Ascending aorta (tissue), 2 donors: ENCODE data around the gene BLTP2. TPM values are rescaled to one million over a fixed set of nuclear protein-coding genes. Genes with fewer than 3 reads are reported as not detected.
"Not testable (repeated sequence)": the region's sequence is repeated elsewhere in the genome, so short reads cannot be mapped to it uniquely, and the experiment has no call there.

Experiments
- DNase-seq, 2 donors: peaks; one replicate each; pipeline ENCODE4 v3.0.0-alpha.2; 2019; ENCODE audit warnings: low spot score in 2 of 2
- H3K27ac ChIP-seq, 2 donors: fragments of 200-600 bp; sonication (generic); one replicate each; pipeline ENCODE4 v1.5.1; 2016 to 2017; ENCODE audit warnings: mild to moderate bottlenecking in 1 of 2
- H3K27me3 ChIP-seq: fragments of 200-600 bp; sonication (generic); one replicate; pipeline ENCODE4 v1.5.1; 2017
- H3K36me3 ChIP-seq, 2 donors: fragments of 200-600 bp; sonication (generic); one replicate each; pipeline ENCODE4 v1.5.1; 2016
- H3K4me1 ChIP-seq, 2 donors: fragments of 200-600 bp; sonication (generic); one replicate each; pipeline ENCODE4 v1.5.1; 2016 to 2017; ENCODE audit warnings: mild to moderate bottlenecking in 1 of 2
- H3K4me3 ChIP-seq, 2 donors: fragments of 200-600 bp; sonication (generic); one replicate each; pipeline ENCODE4 v1.5.1; 2016 to 2017; ENCODE audit warnings: mild to moderate bottlenecking in 1 of 2
- H3K9me3 ChIP-seq, 2 donors: fragments of 200-600 bp; sonication (generic); one replicate each; pipeline ENCODE4 v1.5.1; 2016
- intact Hi-C: fragments of 100-400 bp; cut with DNase I; formaldehyde crosslinking; loops from one replicate; pipeline ENCODE4 v1.15.1; 2023
- total RNA-seq: library from RNA; depleted of rRNA; stranded (reverse); fragments of >200 nt; gene quantifications from one replicate; pipeline ENCODE4 v1.1.0, GENCODE V29; 2016
- TF ChIP-seq, protein P1 (sequence below), 3 experiments: fragments of 200-600 bp in 2 of 3; fragments of 450-650 bp in 1 of 3; sonication (generic) in 2 of 3; IDR thresholded peaks; one replicate each; pipeline ENCODE4 v1.5.1; 2016 to 2019; ENCODE audit warnings: antibody characterized with exemption in 3 of 3, mild to moderate bottlenecking in 1 of 3, moderate library complexity in 1 of 3

The BLTP2 gene
- total RNA-seq, 1 donor from 2014 or later: 104 TPM

DNA sequence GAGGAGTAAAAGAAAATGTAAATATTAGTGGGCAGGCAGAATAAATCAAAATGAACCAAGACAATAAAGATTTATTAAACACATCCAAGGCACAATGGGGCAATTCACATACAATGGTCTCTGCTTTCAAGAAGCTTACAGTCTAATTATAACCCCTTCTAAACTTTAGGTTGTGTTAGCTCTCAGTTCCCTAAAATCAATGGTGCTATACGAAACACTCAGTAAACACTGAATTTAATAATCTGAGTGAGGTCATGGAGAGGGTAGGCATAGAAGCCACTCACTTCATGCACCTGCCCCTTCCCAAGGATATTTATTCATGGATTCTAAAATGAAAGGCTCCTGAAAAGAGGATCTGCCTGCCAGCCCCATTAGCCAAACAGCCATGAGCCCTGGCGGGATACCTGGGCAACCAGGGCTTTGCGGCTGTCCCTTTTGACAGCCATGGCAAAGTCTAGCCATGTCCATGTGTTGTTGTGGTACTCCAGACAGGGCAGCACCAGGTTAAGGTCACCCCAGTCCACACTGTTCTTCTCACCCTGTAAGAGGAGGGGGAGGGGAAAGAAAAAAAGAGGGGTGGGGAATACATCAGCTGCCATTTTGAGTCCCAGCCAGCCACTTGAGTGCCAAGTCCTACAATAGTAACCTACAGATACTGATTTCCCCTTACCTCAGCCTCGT lies 29.6 kb downstream of the BLTP2 start:
- intact Hi-C loops: no loop called here

DNA sequence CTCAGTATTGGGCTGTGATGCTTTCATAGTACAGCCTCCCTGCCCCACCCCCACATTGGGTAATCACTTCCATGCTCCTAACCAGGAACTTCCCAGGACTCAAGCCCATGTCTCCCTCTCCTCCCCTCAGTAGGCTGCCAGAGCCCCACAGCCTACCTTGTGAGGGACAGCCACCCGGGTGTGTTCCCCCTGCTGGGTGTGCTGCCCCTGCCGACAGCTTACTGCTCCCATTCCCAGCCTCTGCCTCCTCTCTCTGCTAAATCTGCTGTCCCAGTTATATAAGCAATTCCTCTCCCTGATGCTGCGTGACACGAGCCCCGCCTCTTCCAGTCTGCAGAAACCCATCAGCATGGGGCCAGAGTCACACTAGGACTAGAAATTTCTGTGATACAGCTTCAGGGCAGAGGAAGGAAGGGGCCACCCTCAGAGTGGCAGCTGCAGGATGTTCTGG lies 31.0 kb downstream of the BLTP2 start, which contains the start of gene RSKR:
Gene RSKR, minus strand, starts transcription at position 255 of the 451 bp plus-strand sequence. Its CDS starts 24 bp downstream, at position 231.
- H3K36me3 ChIP-seq: peaks cover 49 to 51% of the 10 kb centered on the region in 2 donors
- no peak within 1 kb of the TSS for H3K27ac ChIP-seq
- H3K4me3 ChIP-seq: no peak within 1 kb of the TSS
- no peak for DNase-seq
- intact Hi-C loops: loop anchor here (2.0 kb wide), 1 partner anchor 65 kb away; no protein-coding TSS in a partner anchor
- H3K4me1 ChIP-seq: no peaks in the 10 kb centered on the region
- TF ChIP-seq, protein P1, sequence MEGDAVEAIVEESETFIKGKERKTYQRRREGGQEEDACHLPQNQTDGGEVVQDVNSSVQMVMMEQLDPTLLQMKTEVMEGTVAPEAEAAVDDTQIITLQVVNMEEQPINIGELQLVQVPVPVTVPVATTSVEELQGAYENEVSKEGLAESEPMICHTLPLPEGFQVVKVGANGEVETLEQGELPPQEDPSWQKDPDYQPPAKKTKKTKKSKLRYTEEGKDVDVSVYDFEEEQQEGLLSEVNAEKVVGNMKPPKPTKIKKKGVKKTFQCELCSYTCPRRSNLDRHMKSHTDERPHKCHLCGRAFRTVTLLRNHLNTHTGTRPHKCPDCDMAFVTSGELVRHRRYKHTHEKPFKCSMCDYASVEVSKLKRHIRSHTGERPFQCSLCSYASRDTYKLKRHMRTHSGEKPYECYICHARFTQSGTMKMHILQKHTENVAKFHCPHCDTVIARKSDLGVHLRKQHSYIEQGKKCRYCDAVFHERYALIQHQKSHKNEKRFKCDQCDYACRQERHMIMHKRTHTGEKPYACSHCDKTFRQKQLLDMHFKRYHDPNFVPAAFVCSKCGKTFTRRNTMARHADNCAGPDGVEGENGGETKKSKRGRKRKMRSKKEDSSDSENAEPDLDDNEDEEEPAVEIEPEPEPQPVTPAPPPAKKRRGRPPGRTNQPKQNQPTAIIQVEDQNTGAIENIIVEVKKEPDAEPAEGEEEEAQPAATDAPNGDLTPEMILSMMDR (IDR thresholded peaks at IDR 0.05): no peak
- no peaks in the 10 kb centered on the region for H3K27me3 ChIP-seq
- no peaks in the 10 kb centered on the region for H3K9me3 ChIP-seq

More for the DNA sequence above, 29.6 kb downstream of the BLTP2 start:
- no peaks in the 10 kb centered on the region for H3K9me3 ChIP-seq
- no peak overlapping the region for H3K4me3 ChIP-seq
- no peak for DNase-seq
- no peak overlapping the region for H3K27ac ChIP-seq
- H3K36me3 ChIP-seq: peaks cover 63 to 65% of the 10 kb centered on the region in 2 donors
- no peaks in the 10 kb centered on the region for H3K4me1 ChIP-seq
- TF ChIP-seq, protein P1 (IDR thresholded peaks at IDR 0.05): no peak
- no peaks in the 10 kb centered on the region for H3K27me3 ChIP-seq

DNA sequence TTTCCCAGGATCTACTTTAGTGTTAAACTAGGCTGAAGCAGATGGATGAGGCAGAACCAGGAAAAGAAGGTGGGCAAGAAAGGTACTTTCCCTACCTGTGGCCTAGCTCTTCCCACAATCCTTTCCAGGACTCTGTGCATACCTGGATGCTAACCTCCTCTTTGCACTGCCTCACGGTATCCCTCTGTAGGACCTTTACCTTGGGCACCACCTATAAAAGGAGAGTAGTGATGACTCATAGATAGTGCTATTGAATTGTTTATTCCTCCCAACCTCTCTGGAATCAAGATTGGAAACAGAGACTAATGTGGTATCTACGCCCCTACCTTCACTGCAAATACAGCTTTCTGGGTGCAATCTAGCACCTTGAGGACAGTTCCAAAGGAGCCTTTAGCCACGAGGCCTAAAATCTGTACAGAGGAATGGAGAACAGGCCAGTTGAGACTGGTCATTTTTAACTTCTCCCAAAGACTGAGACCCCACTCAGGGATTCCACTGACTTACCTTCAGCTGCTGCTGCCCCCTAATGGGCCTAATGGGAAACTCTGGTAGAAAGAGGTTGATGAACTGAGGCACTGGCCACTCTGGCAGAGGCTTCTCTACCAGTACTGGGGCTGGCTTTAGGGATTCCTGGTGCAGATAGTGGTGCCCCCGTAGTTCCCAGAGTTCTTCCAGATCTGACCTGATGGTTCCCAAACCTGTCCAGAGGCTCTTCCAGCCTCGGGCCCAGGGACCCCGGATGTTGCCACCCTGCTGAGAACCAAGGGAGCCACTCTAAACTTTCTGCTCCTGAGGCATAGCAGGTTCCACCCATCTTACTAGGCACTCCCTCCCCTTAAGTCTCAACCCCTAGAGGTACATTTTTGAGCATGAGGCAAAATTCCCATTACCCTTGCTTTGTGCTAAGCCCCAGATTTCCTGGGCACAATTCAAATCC lies 31.8 kb downstream of the BLTP2 start:
- no peaks in the 10 kb centered on the region for H3K9me3 ChIP-seq
- TF ChIP-seq, protein P1 (IDR thresholded peaks at IDR 0.05): peak; percentile 43 to 67 (median 46)
- no peak overlapping the region for H3K27ac ChIP-seq
- no peak for DNase-seq
- H3K4me1 ChIP-seq: no peaks in the 10 kb centered on the region
- H3K27me3 ChIP-seq: no peaks in the 10 kb centered on the region
- H3K36me3 ChIP-seq: peaks cover 41 to 43% of the 10 kb centered on the region in 2 donors
- no peak overlapping the region for H3K4me3 ChIP-seq
- intact Hi-C loops: loop anchor here (2.0 kb wide), 1 partner anchor 64 kb away; no protein-coding TSS in a partner anchor

DNA sequence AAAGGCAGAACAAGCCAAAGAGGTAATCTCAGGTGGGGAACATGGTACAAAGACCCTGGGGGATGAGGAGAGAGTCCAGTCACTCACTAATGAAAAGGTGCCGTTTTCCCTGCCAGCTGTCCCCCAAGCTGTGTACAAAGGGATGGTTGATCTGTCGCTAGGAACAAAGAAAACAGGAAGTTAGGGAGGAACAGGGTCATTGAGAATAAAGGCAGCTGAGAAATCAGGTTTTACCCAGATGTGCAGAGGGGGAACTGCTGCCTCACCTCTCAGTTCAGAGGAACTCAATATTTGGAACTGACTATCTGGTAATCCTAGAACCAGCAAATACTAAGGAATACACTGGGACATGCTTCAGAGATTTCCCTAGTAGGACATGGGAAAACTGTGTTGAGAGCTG lies 32.4 kb downstream of the BLTP2 start:
- no peak for DNase-seq
- Histone ChIP-seq H3K27ac (no peak overlapping the region), H3K36me3 (peaks cover 34 to 37% of the 10 kb centered on the region in 2 donors), H3K4me3 (no peak overlapping the region), H3K4me1 (no peaks in the 10 kb centered on the region), H3K9me3 (no peaks in the 10 kb centered on the region), H3K27me3 (no peaks in the 10 kb centered on the region)
- TF ChIP-seq, protein P1 (IDR thresholded peaks at IDR 0.05): no peak
- intact Hi-C loops: loop anchor here (2.0 kb wide), 1 partner anchor 64 kb away; no protein-coding TSS in a partner anchor

DNA sequence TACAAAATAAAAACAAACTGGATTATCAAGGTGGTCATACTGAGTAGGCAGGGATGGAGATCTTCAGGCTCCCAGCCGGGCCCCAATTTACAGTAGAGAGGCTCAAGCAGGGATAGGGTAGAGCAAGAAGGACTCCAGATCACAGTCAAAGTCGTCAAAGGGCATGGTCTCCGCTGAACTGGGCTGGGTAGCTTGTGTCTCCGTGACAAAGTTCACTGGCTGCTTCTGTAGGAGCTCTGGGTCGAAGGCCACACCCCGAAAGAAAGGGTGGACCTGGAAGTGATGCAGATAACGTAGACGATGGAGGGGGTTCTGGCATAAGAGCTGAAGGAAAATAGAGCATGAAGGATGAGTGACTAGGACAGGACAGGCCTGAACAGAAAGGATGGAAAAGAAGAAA lies 34.6 kb downstream of the BLTP2 start:
- no peak for DNase-seq
- H3K4me3 ChIP-seq: no peak overlapping the region

DNA sequence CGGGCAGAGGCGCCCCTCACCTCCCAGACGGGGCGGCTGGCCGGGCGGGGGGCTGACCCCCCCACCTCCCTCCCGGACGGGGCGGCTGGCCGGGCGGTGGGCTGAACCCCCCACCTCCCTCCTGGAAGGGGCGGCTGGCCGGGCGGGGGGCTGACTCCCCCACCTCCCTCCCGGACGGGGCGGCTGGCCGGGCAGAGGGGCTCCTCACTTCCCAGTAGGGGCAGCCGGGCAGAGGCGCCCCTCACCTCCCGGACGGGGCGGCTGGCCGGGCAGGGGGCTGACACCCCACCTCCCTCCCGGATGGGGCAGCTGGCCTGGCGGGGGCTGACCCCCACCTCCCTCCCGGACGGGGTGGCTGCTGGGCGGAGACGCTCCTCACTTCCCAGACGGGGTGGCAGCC lies 40.9 kb downstream of the BLTP2 start:
- H3K27ac ChIP-seq, intact Hi-C loops, H3K9me3 ChIP-seq, H3K36me3 ChIP-seq, H3K4me3 ChIP-seq, DNase-seq, H3K27me3 ChIP-seq, H3K4me1 ChIP-seq: not testable (repeated sequence)

More for the DNA sequence above, 34.6 kb downstream of the BLTP2 start:
- Histone ChIP-seq H3K27ac (no peak overlapping the region), H3K4me1 (no peaks in the 10 kb centered on the region), H3K9me3 (no peaks in the 10 kb centered on the region), H3K36me3 (peaks cover 13 to 15% of the 10 kb centered on the region in 2 donors), H3K27me3 (no peaks in the 10 kb centered on the region)
- TF ChIP-seq, protein P1 (IDR thresholded peaks at IDR 0.05): no peak
- intact Hi-C loops: loop anchor here (2.0 kb wide), 1 partner anchor 116 kb away; no protein-coding TSS in a partner anchor
